ENCODE measurements around the gene CHST9.

CHST9 gene

DNA sequence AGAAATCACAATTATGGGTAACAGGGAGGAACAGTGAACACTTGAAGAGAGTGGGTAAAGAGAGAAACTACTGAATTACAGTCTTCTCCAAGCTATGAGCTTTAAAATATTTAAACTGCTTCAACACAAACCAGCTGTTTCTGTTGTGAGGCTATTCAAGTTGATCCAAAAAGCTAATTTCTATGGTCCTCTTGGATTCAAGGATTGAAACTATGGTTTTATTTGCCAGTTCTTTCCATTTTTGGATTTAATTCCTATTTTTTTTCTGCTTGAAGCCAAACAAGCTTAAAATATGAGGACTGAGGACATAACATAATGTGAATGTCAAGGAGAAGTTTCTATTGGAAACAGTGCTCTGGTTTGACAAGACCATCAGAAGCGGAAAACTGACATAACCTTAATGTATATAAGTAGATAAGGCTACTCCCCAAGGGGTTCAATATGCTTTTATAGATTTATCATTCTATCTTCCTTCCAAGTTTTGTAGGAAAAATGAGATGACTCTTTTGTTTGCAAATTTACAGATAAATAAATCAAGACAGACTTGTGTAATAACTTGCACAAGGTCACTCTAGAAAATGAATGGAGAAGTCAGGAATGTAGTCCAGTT lies 258.9 kb downstream of the CHST9 start:
- DNase-seq, result no peak

DNA sequence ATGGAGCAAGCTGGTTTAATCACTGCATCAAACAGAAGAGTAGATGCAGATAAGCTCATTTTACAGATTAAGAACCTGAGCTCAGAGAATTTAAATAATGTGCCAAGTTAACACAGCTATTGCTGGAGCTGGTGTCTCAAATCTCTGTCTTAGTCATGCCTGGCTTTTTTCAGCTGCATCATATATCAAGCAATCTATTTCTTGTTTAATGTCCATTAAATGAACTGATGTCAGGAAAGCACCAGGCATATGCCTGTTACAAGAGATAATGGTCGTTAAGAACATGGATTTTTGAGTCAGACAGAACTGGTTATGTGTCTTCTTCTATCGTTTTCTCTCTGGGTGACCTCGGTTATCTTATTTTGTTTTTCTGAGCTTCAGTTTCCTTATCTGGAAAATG lies 259.8 kb downstream of the CHST9 start:
- DNase-seq, result no peak

DNA sequence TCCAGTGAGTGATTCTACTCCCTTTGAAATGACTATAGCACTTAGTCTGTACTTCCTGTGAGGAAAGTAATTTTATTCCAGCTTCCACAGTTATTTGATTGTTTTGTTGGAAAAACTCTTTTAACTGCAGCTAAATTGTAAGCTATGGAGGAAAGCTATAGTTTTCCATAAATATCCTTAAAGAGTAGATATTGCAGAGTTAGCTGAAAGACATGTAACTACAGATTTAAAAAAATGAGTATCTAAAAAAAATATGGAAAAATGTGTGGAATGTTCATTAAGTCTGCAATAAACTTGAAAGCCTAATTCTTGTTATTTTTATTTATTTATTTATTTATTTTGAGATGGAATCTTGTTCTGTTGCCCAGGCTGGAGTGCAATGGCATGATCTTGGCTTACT lies 262.8 kb downstream of the CHST9 start:
- no peak for DNase-seq

DNA sequence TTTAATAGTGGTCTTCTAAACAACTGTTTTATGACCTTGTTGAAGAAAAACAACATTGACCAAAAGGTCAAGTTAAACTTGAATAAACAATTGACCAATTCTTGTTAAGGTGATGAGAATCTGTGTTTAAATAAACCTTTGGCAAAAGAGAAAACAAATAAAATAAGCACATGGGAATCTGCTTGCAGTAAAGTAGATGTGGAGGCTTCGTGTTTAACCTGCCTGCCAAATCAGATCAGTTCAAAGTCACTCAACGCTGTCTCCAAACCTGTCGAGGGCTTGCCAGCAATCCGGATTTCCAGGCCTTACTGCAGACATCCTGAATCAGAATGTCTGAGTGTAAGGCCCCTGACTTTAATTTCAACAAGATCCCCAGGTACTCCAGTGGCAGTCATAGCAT lies 264.5 kb downstream of the CHST9 start:
- no peak for DNase-seq

DNA sequence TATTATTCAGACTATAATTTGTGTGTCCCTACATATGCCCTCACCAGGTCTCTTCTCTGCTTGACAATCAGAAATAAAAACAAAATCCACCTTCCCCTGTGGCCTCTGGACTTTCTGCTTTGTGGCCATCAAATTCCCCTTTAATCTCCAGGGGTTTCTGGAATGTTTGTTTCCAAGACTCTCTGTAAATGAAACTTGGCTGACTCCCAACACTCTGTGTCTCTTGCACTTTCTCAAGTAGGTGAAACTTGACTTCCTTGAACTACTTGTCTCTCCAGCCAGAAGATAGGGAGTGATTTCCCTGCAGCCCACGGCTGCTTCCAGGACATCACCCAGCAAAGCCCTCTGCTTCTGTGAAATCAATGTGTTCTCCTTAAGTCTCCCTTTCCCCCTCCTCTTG lies 265.5 kb downstream of the CHST9 start:
- peak; percentile 36 for DNase-seq

DNA sequence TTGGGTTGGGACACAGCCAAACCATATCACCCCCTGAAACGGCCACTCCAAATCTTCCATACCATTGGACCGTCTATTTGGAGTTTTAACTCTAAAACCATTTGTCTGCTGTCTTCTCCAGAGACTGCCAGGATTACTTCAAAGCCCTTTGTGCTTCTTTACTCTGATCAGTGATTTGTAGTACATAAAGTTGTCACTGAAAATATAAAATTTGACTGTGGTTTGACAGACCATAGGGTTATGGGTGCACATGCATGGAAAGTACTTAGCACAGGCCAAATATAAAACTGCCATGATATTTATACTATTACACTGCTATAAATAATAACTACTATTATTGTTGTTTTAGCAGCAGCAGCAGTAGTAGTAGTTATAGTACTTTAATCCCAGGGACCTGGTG lies 265.9 kb downstream of the CHST9 start:
- no peak for DNase-seq

DNA sequence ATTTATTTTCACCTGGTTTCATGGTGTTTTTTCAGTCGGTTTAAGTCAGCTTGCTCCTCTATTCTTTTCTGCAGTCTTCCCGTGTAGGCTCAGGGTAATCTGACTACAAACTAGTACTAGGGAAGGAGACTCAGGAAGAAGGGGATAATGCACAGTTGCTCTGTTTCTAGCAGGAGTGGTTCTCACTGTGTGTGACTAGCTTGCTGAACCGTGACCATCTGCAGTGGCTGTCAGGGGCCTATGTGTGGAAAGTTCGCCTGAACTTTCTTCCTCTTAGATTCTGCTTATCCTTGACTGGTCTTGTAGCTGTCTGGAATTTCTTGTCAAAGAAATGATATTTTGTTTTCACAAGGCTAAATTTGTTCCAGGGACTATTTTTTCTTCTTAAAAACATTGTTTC lies 273.3 kb downstream of the CHST9 start:
- no peak for DNase-seq

DNA sequence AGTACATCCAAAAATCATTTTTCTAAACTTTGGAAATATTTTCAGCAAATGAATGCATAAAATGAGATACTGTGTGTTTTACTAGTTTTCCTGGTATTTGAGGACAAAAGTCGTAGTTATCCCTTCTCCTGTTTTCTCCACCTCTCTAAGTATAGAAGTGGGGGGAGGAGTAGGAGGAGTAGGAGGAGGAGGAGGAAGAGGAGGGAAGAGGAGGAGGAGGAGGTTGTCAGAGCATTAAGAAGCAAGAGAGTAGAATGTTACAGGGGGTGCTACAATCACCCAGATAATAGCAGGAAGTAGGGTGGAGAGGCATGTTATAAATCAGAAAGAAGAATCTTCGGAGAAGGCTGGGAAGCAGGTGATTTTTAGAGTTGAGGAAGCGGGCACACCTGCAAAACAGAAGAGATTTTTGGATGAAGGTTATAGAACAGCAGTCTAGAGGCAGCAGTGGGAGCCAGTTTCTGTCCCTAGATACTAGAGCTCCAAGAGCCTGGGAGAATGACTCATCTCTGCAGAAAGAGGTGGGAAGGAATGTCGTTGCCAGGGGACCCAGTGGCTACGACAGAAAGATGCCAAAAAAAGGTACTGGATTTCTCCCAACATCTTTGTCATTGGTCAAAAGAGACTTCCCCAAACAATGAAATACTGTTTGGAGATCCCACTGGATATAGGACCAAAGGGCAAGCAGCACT lies 275.4 kb downstream of the CHST9 start:
- DNase-seq, result peak; percentile 2

DNA sequence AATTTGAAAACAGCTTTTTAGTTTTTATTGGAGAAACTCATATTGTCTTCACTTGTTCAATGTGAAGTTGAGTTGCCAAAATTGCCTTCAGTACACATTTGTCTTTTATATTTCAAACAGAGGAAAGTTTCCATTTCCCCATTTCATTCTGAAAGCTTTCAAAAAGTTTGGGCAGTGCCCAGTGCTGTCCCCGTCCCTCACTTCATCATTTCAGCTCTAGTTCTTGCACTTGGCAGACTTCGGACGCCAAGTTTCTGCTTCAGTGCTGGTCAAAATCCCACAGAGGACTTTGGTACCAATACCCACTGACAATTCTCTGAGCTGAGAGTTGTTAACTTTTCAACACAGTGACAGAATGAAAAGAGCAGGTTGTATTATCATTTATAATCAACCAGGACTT lies 276.2 kb downstream of the CHST9 start:
- no peak for DNase-seq

DNA sequence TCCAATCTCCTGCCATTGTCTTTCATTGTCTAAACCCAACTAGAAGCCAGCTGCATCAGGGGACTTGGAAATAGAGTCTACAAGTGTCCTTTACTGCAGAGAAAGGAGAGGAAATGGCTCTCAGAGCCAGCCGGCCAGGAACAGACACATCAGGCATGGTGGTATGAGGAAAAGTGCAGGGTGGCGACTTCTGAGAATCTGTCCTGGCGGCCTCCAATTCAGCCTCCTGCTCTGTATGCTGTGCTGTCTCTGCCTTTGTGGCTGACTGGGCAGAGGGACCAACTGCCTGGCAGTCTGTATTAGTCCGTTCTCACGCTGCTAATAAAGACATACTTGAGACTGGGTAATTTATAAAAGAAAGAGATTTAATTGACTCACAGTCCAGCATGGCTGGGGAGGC lies 282.8 kb downstream of the CHST9 start:
- DNase-seq, result no peak

DNA sequence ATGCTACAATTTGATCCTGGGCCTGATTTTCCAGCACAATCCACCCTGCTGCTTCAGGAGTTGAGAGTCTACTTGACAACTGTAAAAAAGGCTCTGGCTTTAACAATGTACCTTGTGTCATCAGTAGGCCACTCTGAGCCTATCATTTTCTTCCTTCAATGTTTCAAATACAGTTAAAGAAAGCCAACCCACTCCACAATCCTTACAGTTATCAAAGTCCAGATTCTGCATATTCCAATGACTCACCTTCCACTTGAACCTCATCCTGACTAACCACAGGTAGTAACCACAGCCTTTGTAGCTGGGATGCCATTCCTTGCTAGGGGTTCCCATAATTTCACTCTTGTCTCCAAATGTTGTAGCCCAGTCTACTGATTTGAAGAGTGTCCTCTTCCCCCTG lies 284.1 kb downstream of the CHST9 start:
- no peak for DNase-seq

DNA sequence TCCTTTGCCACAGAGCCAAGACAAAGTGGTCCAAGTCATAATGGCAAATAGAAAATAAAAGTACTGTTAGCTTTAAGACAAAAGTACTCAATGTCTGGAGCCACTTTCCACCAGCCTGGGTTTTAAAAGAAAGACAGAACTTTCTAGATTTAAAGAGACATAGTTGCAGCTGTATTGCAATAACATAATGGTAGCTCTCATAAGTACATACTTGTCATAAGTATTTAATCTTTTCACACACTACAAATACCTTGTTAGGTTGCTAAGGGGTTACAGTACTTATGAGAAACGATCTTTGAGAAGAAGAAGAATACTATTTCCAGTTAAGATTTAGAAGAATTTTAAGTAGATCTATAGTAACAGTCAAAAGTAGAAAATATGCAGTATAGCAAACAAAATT lies 290.7 kb downstream of the CHST9 start:
- no peak for DNase-seq

DNA sequence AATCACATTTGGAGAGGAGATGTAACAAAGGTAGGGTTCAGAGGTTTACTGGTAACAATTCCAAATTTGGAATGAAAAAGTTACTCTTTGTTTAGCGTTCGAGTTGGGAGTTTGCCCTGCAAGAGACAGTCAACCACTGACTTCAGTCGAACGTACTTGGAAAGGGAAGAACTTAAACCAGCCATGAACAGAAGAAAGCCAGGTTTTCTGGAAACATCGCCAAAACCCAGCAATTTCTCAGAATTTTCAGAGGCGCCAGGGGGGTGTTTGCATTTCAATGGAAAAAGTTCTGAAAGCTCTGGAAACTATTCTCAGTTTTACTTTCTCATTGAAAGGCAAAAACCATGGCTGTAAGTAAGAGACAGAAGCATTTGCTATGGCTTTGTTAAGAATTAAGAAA lies 291.1 kb downstream of the CHST9 start:
- no peak for DNase-seq

DNA sequence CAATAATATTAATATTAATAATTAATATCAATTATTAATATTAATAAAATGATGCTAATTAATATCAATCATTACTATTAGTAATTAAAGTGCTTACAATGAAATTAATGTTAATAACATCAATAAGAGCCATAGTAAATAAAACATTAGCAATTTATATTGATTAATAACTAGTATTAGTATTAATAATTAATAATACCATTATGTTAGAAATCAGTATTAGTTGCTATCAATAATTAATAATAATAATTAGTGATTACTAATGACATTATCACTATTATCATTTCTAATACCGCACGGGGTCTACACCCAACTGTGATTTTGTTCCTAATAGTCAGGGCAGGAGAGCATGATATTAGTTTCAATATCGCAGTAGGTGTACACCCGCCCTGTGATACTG lies 296.8 kb downstream of the CHST9 start:
- no peak for DNase-seq

DNA sequence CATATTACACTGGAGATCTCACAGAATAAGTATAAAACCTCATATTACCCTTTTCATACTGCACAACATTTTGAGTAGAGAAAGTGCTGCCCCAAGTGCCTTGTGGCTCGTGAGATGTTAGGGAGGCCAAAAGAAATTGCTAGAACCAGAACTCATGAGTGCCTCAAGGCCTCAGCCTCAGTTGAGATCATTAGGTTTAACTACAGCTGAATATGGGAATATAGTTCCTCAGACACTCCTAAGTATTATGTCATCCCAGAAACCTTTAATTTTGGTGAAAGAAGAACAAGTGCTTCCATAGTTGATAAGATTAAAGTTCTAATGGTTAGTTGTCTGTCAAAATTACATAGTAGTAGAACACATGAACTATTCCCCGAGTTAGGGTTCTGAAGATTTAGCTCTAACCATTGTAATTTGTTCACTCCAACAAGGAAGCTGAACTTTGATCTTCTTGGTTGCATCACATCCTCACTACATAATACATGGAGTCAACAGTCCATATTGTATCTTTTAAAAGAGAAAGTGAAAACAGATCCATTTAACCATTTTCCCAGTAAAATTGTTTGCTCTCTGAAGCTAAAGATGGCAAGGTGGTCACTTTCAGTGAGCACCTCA lies 310.0 kb downstream of the CHST9 start:
- DNase-seq, result no peak

DNA sequence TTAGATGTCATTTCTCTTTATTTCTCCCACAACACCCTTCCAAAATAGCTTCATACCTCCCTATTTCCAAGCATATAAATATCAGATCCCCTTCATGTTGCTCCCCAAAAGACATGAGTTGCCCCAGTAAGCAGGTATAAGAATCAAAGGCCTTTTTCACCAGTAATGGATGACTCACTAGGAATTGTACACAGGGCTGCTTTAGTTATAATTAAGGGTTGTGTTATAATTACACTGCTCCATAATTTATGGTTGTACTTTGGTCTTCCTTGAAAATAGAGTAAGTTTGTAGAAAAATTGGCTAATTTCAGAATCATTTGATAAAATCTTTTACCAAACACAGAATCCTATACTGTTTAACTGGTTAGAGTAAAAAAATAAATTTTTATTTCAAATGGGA lies 310.8 kb downstream of the CHST9 start:
- no peak for DNase-seq

DNA sequence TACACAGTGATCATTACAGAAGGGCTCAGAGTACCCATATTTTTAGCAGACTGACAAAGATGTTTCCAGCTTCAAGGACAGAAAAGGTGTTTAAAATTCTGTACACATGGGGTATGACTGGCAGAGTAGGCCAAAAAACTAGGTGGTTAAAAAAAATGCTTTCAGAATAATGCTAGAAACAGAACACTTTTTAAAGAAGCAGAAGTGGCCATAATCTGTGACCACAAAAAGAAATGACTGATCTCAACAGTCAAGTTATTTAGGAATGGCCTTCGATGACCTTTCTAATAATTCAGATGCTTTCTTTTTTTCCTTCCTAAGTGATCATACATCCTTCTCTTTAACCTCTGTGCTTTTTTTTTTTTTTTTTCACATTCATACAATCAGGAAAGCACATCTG lies 315.5 kb downstream of the CHST9 start:
- DNase-seq, result no peak

DNA sequence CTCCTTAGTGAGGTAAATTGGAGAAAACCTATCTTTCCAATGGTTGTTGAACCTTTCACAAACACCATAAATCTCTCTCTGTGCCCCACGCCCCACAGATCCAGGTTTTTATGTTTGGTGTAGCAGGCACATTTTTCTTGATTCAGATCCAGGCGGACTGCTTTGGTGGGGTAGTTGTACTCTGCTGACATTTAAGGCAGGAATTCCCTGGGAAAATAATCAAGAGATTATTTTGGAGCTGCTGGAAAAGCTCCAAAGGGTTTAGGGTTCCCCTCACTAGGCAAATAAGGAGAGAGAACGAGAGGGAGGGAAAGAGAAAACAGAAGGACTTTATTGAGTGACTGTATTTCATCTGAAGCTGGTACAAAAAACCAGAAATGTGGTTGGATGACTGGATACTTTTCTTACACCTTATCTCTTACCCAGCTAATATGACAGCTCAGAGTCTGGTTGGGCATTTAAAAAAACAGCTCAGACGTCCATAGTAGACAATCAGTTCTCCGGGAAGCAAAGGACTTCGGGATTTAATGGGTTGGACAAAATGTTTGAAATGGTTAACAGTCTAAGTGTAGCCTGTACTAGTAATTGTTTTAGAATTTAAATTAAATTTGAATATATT lies 316.0 kb downstream of the CHST9 start:
- peak; percentile 0 for DNase-seq

DNA sequence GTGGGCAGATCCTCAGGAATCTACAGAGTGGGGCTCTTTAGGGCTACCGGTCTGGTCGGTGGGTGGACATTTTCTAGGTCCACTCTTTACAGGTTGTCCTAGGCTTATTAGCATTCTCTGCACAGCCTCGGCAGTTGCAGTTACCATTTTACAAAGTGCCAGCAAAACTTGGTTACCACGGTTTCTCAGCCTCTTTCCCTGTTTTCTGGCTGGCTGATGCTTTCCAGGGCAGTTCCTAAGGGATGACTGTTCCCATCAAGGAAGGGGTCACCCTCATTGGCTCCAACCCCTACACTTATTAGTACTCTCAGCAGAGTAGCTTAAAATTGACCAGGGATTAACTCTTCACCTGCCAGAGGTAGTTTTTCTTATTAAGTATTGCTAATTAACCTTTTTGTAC lies 317.6 kb downstream of the CHST9 start:
- no peak for DNase-seq

DNA sequence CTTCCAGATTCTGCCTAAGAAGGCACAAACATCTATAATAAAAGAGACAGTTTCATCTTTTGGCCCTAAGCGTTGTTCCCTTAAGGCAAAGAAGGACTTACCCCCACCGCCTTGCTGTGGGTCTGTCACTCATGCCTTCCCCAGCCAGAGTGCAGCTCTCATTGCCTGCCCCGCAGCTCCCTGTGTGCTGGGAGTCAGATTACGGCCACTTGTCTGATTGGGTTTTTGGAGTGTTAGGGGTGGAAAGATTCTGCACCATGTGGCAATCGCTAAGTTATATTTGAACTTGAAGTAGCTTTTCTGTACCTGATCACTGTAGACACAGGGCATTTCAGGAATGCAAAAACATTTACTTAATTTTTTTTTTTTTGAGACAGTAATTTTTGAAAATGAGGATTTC lies 319.6 kb downstream of the CHST9 start, which contains the start of gene AQP4:
Gene AQP4 (minus strand): TSS at position 151 of the 400 bp plus-strand sequence. CDS start 18 bp downstream, at position 133.
- no peak for DNase-seq

DNA sequence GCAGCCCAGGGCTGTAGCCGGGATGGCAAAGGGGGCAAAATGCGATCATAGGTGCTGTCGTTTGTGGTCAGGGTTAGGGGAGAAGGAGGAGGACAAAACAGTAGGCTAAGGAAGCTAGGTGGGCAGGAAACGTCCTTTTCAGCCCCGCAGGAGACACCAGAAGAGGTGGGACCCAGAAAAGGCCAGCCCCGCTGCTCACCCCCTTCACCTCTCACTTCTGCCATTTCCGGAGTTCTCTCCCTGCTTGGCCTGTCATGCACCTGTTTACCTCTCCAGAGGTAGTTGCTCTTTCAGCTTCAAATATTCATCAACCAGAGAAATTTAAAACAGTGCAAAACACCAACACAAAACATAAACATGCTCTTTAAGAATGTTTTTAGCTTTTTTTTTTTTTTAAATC lies 320.4 kb downstream of the CHST9 start:
- DNase-seq, result no peak

DNA sequence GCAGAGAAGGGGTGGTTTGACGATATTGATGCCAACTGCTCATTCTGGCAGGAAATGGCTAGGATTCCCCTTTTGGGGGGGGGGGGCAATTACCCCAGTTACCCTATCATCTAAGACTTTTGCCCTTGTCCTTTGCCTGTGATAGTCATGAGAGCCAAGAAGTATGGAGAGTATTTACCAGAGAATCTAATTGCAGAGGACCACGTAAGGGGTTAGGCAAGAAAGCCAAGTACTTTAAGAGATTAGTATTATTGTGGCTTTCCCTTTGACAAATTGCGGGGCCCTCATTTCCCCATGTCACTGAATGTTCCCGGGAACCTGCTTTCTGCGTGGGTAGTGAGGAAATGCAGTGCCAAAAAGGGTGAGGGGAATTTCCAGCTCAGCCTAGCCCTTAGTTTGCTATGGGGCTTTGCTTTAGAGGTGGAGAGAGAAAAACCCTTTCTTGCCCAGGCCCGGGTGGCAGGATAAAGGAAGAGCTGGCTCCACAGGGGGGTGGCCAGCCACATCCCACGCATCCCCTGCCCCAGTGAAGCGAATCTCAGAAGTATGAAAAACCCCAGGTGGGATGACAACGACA lies 321.1 kb downstream of the CHST9 start:
- no peak for DNase-seq

DNA sequence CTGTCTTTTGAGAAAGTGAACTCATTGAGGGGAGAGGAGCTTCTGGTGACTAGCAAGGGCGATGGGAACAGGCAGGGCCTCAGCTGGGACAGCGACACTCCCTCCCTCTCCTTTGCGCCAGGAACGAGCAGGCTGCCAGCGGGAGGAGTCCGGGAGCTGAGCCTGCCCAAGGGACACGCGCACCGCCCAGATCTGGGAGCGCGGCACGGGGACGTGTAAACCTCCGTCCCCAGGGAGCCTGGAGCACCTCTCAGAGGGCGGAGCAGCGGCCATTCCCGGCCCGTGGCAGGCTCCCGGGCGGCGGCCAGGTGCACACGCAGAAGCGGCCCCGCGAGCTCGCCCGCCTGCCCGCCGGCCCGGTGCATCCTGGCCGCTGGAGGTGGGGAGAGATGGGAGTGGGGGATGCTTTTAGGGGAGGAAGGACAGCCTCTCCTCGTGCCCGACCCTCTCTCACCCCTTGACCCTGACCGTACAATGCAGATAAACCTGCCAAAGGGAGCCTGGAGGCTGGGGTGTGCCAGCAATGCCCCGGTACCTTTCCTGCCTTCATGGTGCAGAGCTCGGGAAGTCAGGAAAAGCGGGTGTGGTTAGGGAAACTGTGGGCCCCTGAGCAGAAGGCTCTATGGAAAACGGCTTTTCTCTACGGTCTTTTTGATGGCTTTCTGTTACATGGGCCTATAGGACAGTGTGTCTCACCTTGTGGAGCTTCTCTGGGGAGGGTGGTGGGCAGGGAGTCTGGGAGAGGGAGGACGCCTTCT lies 321.8 kb downstream of the CHST9 start:
- DNase-seq, result peak; percentile 9
